K562 (cell line): ENCODE results near the gene ANKDD1A. TPM values are rescaled to one million over a fixed set of nuclear protein-coding genes. Genes with fewer than 3 reads are reported as not detected.

ENCODE experiments used
- ATF7 ChIP-seq: fragments of 450-650 bp; IDR thresholded peaks from 2 replicates; pipeline ENCODE4 v1.7.1; 2014; ENCODE audit warnings: mild to moderate bottlenecking, moderate library complexity
- CBFB ChIP-seq: sonication (generic); formaldehyde crosslinking; IDR thresholded peaks from 2 replicates; pipeline ENCODE4 v1.4.0; 2020; ENCODE audit warnings: mild to moderate bottlenecking, missing genetic modification reagents
- FOXA1 ChIP-seq: fragments of 450-650 bp; IDR thresholded peaks from 2 replicates; pipeline ENCODE4 v1.6.1; 2016; ENCODE audit warnings: mild to moderate bottlenecking, borderline replicate concordance
- FOXM1 ChIP-seq, 2 experiments: fragments of 450-650 bp in 1 of 2; sonication (generic) in 1 of 2; formaldehyde crosslinking in 1 of 2; IDR thresholded peaks; 2 replicates each; pipeline versions ENCODE4 v1.6.1 to v1.9.0; 2017 to 2022; ENCODE audit warnings: low read depth in 2 of 2, mild to moderate bottlenecking in 2 of 2, missing genetic modification reagents in 1 of 2, moderate library complexity in 1 of 2
- KLF13 ChIP-seq: fragments of 450-650 bp; IDR thresholded peaks from 2 replicates; pipeline ENCODE4 v1.6.1; 2016; ENCODE audit warnings: missing genetic modification characterization, low read depth, mild to moderate bottlenecking, missing compliant biosample characterization, moderate library complexity, borderline replicate concordance
- MTA3 ChIP-seq: fragments of 450-650 bp; formaldehyde crosslinking; IDR thresholded peaks from 2 replicates; pipeline ENCODE4 v1.6.1; 2017; ENCODE audit warnings: mild to moderate bottlenecking, borderline replicate concordance
- NCOA6 ChIP-seq: fragments of 450-650 bp; IDR thresholded peaks from 2 replicates; pipeline ENCODE4 v1.6.1; 2017; ENCODE audit warnings: mild to moderate bottlenecking
- POLR2H ChIP-seq: IDR thresholded peaks from 2 replicates; pipeline ENCODE4 v1.6.1; 2016; ENCODE audit warnings: missing genetic modification characterization, low read depth, mild to moderate bottlenecking, control low read depth, missing compliant biosample characterization, moderate library complexity
- PRMT5 ChIP-seq: sonication (generic); formaldehyde crosslinking; IDR thresholded peaks from 2 replicates; pipeline ENCODE4 v1.5.0; 2020; ENCODE audit warnings: missing genetic modification reagents
- SAFB2 ChIP-seq: fragments of 200-400 bp; formaldehyde crosslinking; IDR thresholded peaks from 2 replicates; pipeline ENCODE4 v1.6.1; 2018; ENCODE audit warnings: borderline replicate concordance, low read length, low read depth, moderate library complexity; ENCODE audit not compliant: severe bottlenecking
- SP2 ChIP-seq: IDR thresholded peaks from 2 replicates; pipeline ENCODE4 v1.6.1; 2011; ENCODE audit warnings: mild to moderate bottlenecking, low read depth, low read length, moderate library complexity; ENCODE audit not compliant: poor library complexity, severe bottlenecking; ENCODE audit errors: extremely low read depth
- TAF1 ChIP-seq: IDR thresholded peaks from 2 replicates; pipeline ENCODE4 v1.6.1; 2011; ENCODE audit warnings: mild to moderate bottlenecking, low read length, moderate library complexity; ENCODE audit not compliant: insufficient read depth, control insufficient read depth, severe bottlenecking; ENCODE audit errors: extremely low read depth
- XRCC3 ChIP-seq: fragments of 450-650 bp; IDR thresholded peaks from 2 replicates; pipeline ENCODE4 v1.6.1; 2017; ENCODE audit warnings: mild to moderate bottlenecking, moderate library complexity
- ZNF274 ChIP-seq: IDR thresholded peaks from 2 replicates; pipeline ENCODE4 v1.6.1; 2011; ENCODE audit warnings: low read depth, mild to moderate bottlenecking, low read length, moderate library complexity, borderline replicate concordance
- ZNF592 ChIP-seq: fragments of 450-650 bp; IDR thresholded peaks from 2 replicates; pipeline ENCODE4 v1.6.1; 2017; ENCODE audit warnings: antibody characterized with exemption, mild to moderate bottlenecking
- polyA plus RNA-seq, 8 experiments: library from polyadenylated mRNA; depleted of rRNA in 4 of 8; stranded (reverse) in 5 of 8; unstranded in 3 of 8; fragments of >200 nt; fragmentation: Nextera tagmentation in 2 of 8; fragmentation: Illumina TruSeq in 1 of 8; extraction: Ambion mirVana in 2 of 8; extraction: Trizol in 1 of 8; gene quantifications; 2 replicates each; pipeline versions ENCODE4 v1.2.1 to v1.2.3, GENCODE V29; 2011 to 2014; ENCODE audit warnings: inconsistent platforms in 1 of 8, missing spikeins in 1 of 8
- total RNA-seq, 7 experiments: library from RNA; depleted of rRNA in 6 of 7; stranded (reverse); fragments of >200 nt in 6 of 7; fragmentation: Illumina TruSeq in 2 of 7; extraction: Trizol in 2 of 7; gene quantifications; 2 replicates each; pipeline versions ENCODE4 v1.2.1 to v1.2.3, GENCODE V29; 2011 to 2021; ENCODE audit warnings: low replicate concordance in 1 of 7
- TF ChIP-seq, protein P1 (sequence below): sonication (generic); formaldehyde crosslinking; IDR thresholded peaks from 2 replicates; pipeline ENCODE4 v1.8.0; 2022; ENCODE audit warnings: missing genetic modification reagents, mild to moderate bottlenecking, moderate library complexity, borderline replicate concordance

The ANKDD1A gene
- total and polyA plus RNA-seq, 9 of the 15 experiments (the other 6 are each of a cell fraction or from before 2014, with no cell fraction given), result 0.08 to 0.80 (median 0.43) TPM

GRCh38 chr15:64905119-64905831, 6.4 kb upstream of the ANKDD1A start (continued):
- TF ChIP-seq, protein P1, sequence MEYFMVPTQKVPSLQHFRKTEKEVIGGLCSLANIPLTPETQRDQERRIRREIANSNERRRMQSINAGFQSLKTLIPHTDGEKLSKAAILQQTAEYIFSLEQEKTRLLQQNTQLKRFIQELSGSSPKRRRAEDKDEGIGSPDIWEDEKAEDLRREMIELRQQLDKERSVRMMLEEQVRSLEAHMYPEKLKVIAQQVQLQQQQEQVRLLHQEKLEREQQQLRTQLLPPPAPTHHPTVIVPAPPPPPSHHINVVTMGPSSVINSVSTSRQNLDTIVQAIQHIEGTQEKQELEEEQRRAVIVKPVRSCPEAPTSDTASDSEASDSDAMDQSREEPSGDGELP (CRISPR knock-in tag), result peak; percentile 88
- TF ChIP-seq FOXA1 (no peak), NCOA6 (no peak), FOXM1 (IDR thresholded peaks at IDR 0.05; ENCODE audit: low read depth) (no peak), FOXM1 (CRISPR knock-in tag; IDR thresholded peaks at IDR 0.05; ENCODE audit: low read depth) (no peak), XRCC3 (no peak), ZNF592 (no peak), PRMT5 (CRISPR knock-in tag) (no peak), ZNF274 (no peak), MTA3 (peak; percentile 26; the same call in 1 of the 2 replicates), KLF13 (tag) (no peak), POLR2H (tag) (no peak), SAFB2 (no peak), SP2 (no peak), CBFB (no peak), TAF1 (no peak), ATF7 (0 out of 2 replicates have a peak, but pooled peaks have one; percentile 15)
